ENCODE results near the gene CITED4. TPM values are rescaled to one million over a fixed set of nuclear protein-coding genes. Genes with fewer than 3 reads are reported as not detected.
A peak's percentile ranks its signal among the peaks of the same experiment; 100 is the strongest.

CITED4 gene
- total RNA-seq, 1 experiment from 2014 or later = 7.8 TPM

GRCh38 chr1:40901886-40902852 lies 40.0 kb upstream of the CITED4 start:
- BruUV-seq (replicated peaks) = no TSS peak
- Histone ChIP-seq H2AFZ (ENCODE audit: low read depth, low read length, poor library complexity, severe bottlenecking) (peak overlapping the region; percentile 74), H3K9ac (ENCODE audit: low read length) (0 out of 2 replicates have a peak overlapping the region, but pooled peaks have one; percentile 14), H3K36me3 (ENCODE audit: control insufficient read depth in 1 of 2, insufficient read depth in 2 of 2, low read length in 2 of 2) (no peaks in the 10 kb centered on the region), H3K4me1 (ENCODE audit: control insufficient read depth in 1 of 2, insufficient read depth in 2 of 2, low read length in 2 of 2) (peaks cover 37 to 63% of the 10 kb centered on the region in 2 experiments), H3K9me3 (ENCODE audit: control insufficient read depth in 1 of 2, insufficient read depth in 1 of 2, low read depth in 1 of 2, low read length in 2 of 2) (no peaks in the 10 kb centered on the region), H3K4me2 (ENCODE audit: low read length) (peak overlapping the region; percentile 49), H3K9me2 (ENCODE audit: insufficient read depth) (no peaks in the 10 kb centered on the region), H3K27ac (ENCODE audit: low read depth, low read length) (no peak overlapping the region), H3K79me2 (ENCODE audit: insufficient read depth, low read length) (no peaks in the 10 kb centered on the region), H3K4me3 (replicated peaks in 1 of 2; ENCODE audit: low read depth in 1 of 2, low read length in 2 of 2) (no peak overlapping the region), H3K27me3 (ENCODE audit: insufficient read depth, low read length) (no peaks in the 10 kb centered on the region), H4K20me1 (ENCODE audit: insufficient read depth) (no peaks in the 10 kb centered on the region)
- ATAC-seq (peak; percentile 26), DNase-seq (ENCODE audit: low read depth, low spot score) (peak; percentile 28)
- ChIA-PET CTCF (no interaction called here), RAD21 (ENCODE audit: low non-redundant PET in 1 of 2, low total read pairs in 2 of 2, uncharacterized antibody in 2 of 2, unreplicated experiment in 2 of 2) (no interaction called here), POLR2A (interaction anchor here (1.6 kb wide), 1 partner anchor 26 kb away, joined by 4 read pairs; no protein-coding TSS in a partner anchor)
- TF ChIP-seq FOSL1 (IDR thresholded peaks at IDR 0.05; ENCODE audit: low read depth) = peak; percentile 40; the same call in 1 of the 2 replicates
- TF ChIP-seq RAD21 (IDR thresholded peaks at IDR 0.05; ENCODE audit: low read depth) = no peak
- TF ChIP-seq ELF1 (IDR thresholded peaks at IDR 0.05; ENCODE audit: borderline replicate concordance, low read depth) = no peak
- 0 out of 2 replicates have a peak, but pooled peaks have one; percentile 14 for TF ChIP-seq JUND (IDR thresholded peaks at IDR 0.05)
- no peak for TF ChIP-seq ATF3 (IDR thresholded peaks at IDR 0.05)
- 0 out of 2 replicates have a peak, but pooled peaks have one; percentile 13 for TF ChIP-seq CBX3 (IDR thresholded peaks at IDR 0.05; ENCODE audit: low read depth)
- intact Hi-C loops (cut with micrococcal nuclease) = no loop called here

- Histone ChIP-seq H3K9ac (ENCODE audit: low read length) (peak overlapping the region; percentile 39), H3K4me2 (ENCODE audit: low read length) (peak overlapping the region; percentile 79), H3K27me3 (ENCODE audit: insufficient read depth, low read length) (no peaks in the 10 kb centered on the region), H3K79me2 (ENCODE audit: insufficient read depth, low read length) (no peaks in the 10 kb centered on the region), H3K27ac (ENCODE audit: low read depth, low read length) (peak overlapping the region; percentile 70), H3K4me3 (replicated peaks in 1 of 2; ENCODE audit: low read depth in 1 of 2, low read length in 2 of 2) (peak overlapping the region in 1 of 2 experiments; percentile 43; a peak in 2 of 4 replicates), H3K9me3 (ENCODE audit: control insufficient read depth in 1 of 2, insufficient read depth in 1 of 2, low read depth in 1 of 2, low read length in 2 of 2) (peaks cover 5 to 11% of the 10 kb centered on the region in 2 experiments; a peak in 2 of 4 replicates), H3K36me3 (ENCODE audit: control insufficient read depth in 1 of 2, insufficient read depth in 2 of 2, low read length in 2 of 2) (no peaks in the 10 kb centered on the region), H3K4me1 (ENCODE audit: control insufficient read depth in 1 of 2, insufficient read depth in 2 of 2, low read length in 2 of 2) (peaks cover 37 to 71% of the 10 kb centered on the region in 2 experiments), H4K20me1 (ENCODE audit: insufficient read depth) (no peaks in the 10 kb centered on the region), H3K9me2 (ENCODE audit: insufficient read depth) (no peaks in the 10 kb centered on the region), H2AFZ (ENCODE audit: low read depth, low read length, poor library complexity, severe bottlenecking) (no peak overlapping the region)
- DNase-seq (ENCODE audit: low read depth, low spot score) (peak; percentile 69), ATAC-seq (peak; percentile 88)
- CTCF ChIA-PET = no interaction called here
- intact Hi-C loops (cut with micrococcal nuclease) = loop anchor here (2.0 kb wide), 1 partner anchor 23 kb away; no protein-coding TSS in a partner anchor
- RAD21 ChIA-PET (ENCODE audit: low non-redundant PET in 1 of 2, low total read pairs in 2 of 2, uncharacterized antibody in 2 of 2, unreplicated experiment in 2 of 2) = no interaction called here
- BruUV-seq (replicated peaks) = TSS peak; percentile 82
- POLR2A ChIA-PET = interaction anchor here (2.3 kb wide), 1 partner anchor 23 kb away, joined by 8 read pairs; no protein-coding TSS in a partner anchor
- TF ChIP-seq SIN3A (IDR thresholded peaks at IDR 0.05; ENCODE audit: low read depth) (no peak; the same call in 1 of the 2 replicates), CBX3 (IDR thresholded peaks at IDR 0.05; ENCODE audit: low read depth) (peak; percentile 97), REST (IDR thresholded peaks at IDR 0.05; ENCODE audit: low read depth) (no peak), POLR2A (IDR thresholded peaks at IDR 0.05; ENCODE audit: borderline replicate concordance, extremely low read depth, insufficient read depth, insufficient read length) (no peak), RAD21 (IDR thresholded peaks at IDR 0.05; ENCODE audit: low read depth) (peak; percentile 37), TCF7L2 (IDR thresholded peaks at IDR 0.05; ENCODE audit: borderline replicate concordance, extremely low read depth, insufficient read depth, insufficient read length) (no peak), ELF1 (IDR thresholded peaks at IDR 0.05; ENCODE audit: borderline replicate concordance, low read depth) (no peak; the same call in 1 of the 2 replicates), ATF3 (IDR thresholded peaks at IDR 0.05) (no peak), SP1 (IDR thresholded peaks at IDR 0.05; ENCODE audit: low read depth) (peak; percentile 97), SRF (IDR thresholded peaks at IDR 0.05; ENCODE audit: low read depth) (no peak), EZH2phosphoT487 (IDR thresholded peaks at IDR 0.05; ENCODE audit: borderline replicate concordance) (no peak), ZFX (IDR thresholded peaks at IDR 0.05) (no peak)
Measured at GRCh38 chr1:40899230-40899870, 37.2 kb upstream of the CITED4 start.

All from HCT116 (cell line).